Stimulated activated naive B cell treated with anti-CD40 and anti-IgM and Interleukin-4, amounts not matched to agents 10 μg/mL and 1 μg/mL and 100 μg/mL, for 72 hours (primary cell): ENCODE results near the gene TMEM181.
"Not testable (repeated sequence)": the region's sequence is repeated elsewhere in the genome, so short reads cannot be mapped to it uniquely, and the experiment has no call there.

ENCODE experiments used
- ATAC-seq, 2 donors: fragments of 150-1000 bp; cut with Tn5 transposase; replicated peaks; 2 replicates each; pipeline ENCODE4 v1.10.0; 2021; ENCODE audit warnings: moderate library complexity in 1 of 2
- DNase-seq: peaks from one replicate; pipeline ENCODE4 v3.0.0; 2021
- H3K27ac Mint-ChIP-seq: one replicate; pipeline ENCODE4 v1.8.0; 2022; ENCODE audit warnings: mild to moderate bottlenecking, mixed read lengths
- H3K27me3 Mint-ChIP-seq, 2 donors: one replicate each; pipeline ENCODE4 v1.8.0; 2022; ENCODE audit warnings: mixed read lengths in 2 of 2
- H3K36me3 Mint-ChIP-seq, 2 donors: one replicate each; pipeline ENCODE4 v1.8.0; 2022; ENCODE audit warnings: mixed read lengths in 2 of 2, mild to moderate bottlenecking in 1 of 2
- H3K4me1 Mint-ChIP-seq, 2 donors: one replicate each; pipeline ENCODE4 v1.8.0; 2022; ENCODE audit warnings: mixed read lengths in 2 of 2, mild to moderate bottlenecking in 1 of 2
- H3K4me3 Mint-ChIP-seq, 2 donors: one replicate each; pipeline ENCODE4 v1.8.0; 2022; ENCODE audit warnings: mild to moderate bottlenecking in 2 of 2, mixed read lengths in 2 of 2, moderate library complexity in 1 of 2
- H3K9me3 Mint-ChIP-seq, 2 donors: one replicate each; pipeline ENCODE4 v1.8.0; 2022; ENCODE audit warnings: mixed read lengths in 2 of 2, mild to moderate bottlenecking in 1 of 2

The TMEM181 gene

GRCh38 chr6:158545043-158545966, 14.6 kb upstream of the TMEM181 start:
- H3K9me3 Mint-ChIP-seq = no peaks in the 10 kb centered on the region
- H3K27ac Mint-ChIP-seq = no peak overlapping the region
- no peak overlapping the region for H3K4me3 Mint-ChIP-seq
- no peak for DNase-seq
- peaks cover 34 to 42% of the 10 kb centered on the region in 2 donors for H3K27me3 Mint-ChIP-seq
- H3K36me3 Mint-ChIP-seq = peaks cover 0 to 3% of the 10 kb centered on the region in 2 donors
- H3K4me1 Mint-ChIP-seq = no peaks in the 10 kb centered on the region
- ATAC-seq = no peak

GRCh38 chr6:158548418-158549161, 11.3 kb upstream of the TMEM181 start:
- H3K4me1 Mint-ChIP-seq = no peaks in the 10 kb centered on the region
- peaks cover 24 to 26% of the 10 kb centered on the region in 2 donors for H3K27me3 Mint-ChIP-seq
- H3K9me3 Mint-ChIP-seq = no peaks in the 10 kb centered on the region
- DNase-seq (no peak), ATAC-seq (no peak)
- no peak overlapping the region for H3K4me3 Mint-ChIP-seq
- H3K27ac Mint-ChIP-seq = no peak overlapping the region
- H3K36me3 Mint-ChIP-seq = no peaks in the 10 kb centered on the region

GRCh38 chr6:158552055-158552795, 7.7 kb upstream of the TMEM181 start:
- ATAC-seq = no peak
- no peaks in the 10 kb centered on the region for H3K36me3 Mint-ChIP-seq
- no peaks in the 10 kb centered on the region for H3K4me1 Mint-ChIP-seq
- no peak for DNase-seq
- H3K27ac Mint-ChIP-seq = no peak overlapping the region
- no peaks in the 10 kb centered on the region for H3K9me3 Mint-ChIP-seq
- H3K4me3 Mint-ChIP-seq = no peak overlapping the region
- H3K27me3 Mint-ChIP-seq = peaks cover 7 to 15% of the 10 kb centered on the region in 2 donors

- DNase-seq (no peak), ATAC-seq (no peak)
- Mint-ChIP-seq H3K4me1 (no peaks in the 10 kb centered on the region), H3K4me3 (no peak overlapping the region), H3K27me3 (peaks cover 7 to 15% of the 10 kb centered on the region in 2 donors), H3K27ac (no peak overlapping the region), H3K36me3 (no peaks in the 10 kb centered on the region), H3K9me3 (no peaks in the 10 kb centered on the region)
Observed at GRCh38 chr6:158552796-158553138, 7.1 kb upstream of the TMEM181 start.

GRCh38 chr6:158554611-158555361, 5.1 kb upstream of the TMEM181 start:
- Mint-ChIP-seq H3K36me3 (no peaks in the 10 kb centered on the region), H3K27me3 (peaks cover 2 to 6% of the 10 kb centered on the region in 2 donors), H3K9me3 (no peaks in the 10 kb centered on the region), H3K4me1 (no peaks in the 10 kb centered on the region), H3K4me3 (no peak overlapping the region), H3K27ac (no peak overlapping the region)
- DNase-seq (no peak), ATAC-seq (no peak)

- peaks cover under 1 to 7% of the 10 kb centered on the region in 2 donors for H3K4me1 Mint-ChIP-seq
- no peaks in the 10 kb centered on the region for H3K36me3 Mint-ChIP-seq
- no peaks in the 10 kb centered on the region for H3K9me3 Mint-ChIP-seq
- peaks cover 0 to 6% of the 10 kb centered on the region in 2 donors for H3K27me3 Mint-ChIP-seq
- no peak for DNase-seq
- no peak overlapping the region for H3K4me3 Mint-ChIP-seq
- ATAC-seq = no peak
- no peak overlapping the region for H3K27ac Mint-ChIP-seq
Observed at GRCh38 chr6:158556113-158556512, 3.8 kb upstream of the TMEM181 start.

GRCh38 chr6:158557110-158557509, 2.8 kb upstream of the TMEM181 start:
- ATAC-seq, H3K9me3 Mint-ChIP-seq, H3K36me3 Mint-ChIP-seq, DNase-seq, H3K27ac Mint-ChIP-seq, H3K4me3 Mint-ChIP-seq, H3K27me3 Mint-ChIP-seq: not testable (repeated sequence)
- H3K4me1 Mint-ChIP-seq = peaks cover 10 to 17% of the 10 kb centered on the region in 2 donors

GRCh38 chr6:158557927-158558326, 2.0 kb upstream of the TMEM181 start:
- Mint-ChIP-seq H3K9me3 (no peaks in the 10 kb centered on the region), H3K27me3 (no peaks in the 10 kb centered on the region), H3K4me3 (no peak overlapping the region), H3K36me3 (peaks cover 0 to 5% of the 10 kb centered on the region in 2 donors), H3K27ac (no peak overlapping the region), H3K4me1 (peaks cover 13 to 22% of the 10 kb centered on the region in 2 donors)
- DNase-seq = no peak
- no peak for ATAC-seq

GRCh38 chr6:158558415-158559306, 1.2 kb upstream of the TMEM181 start:
- peak overlapping the region; percentile 39 to 92 for H3K4me3 Mint-ChIP-seq
- DNase-seq = no peak
- H3K27ac Mint-ChIP-seq = no peak overlapping the region
- no peak for ATAC-seq
- no peaks in the 10 kb centered on the region for H3K27me3 Mint-ChIP-seq
- H3K9me3 Mint-ChIP-seq = no peaks in the 10 kb centered on the region
- peaks cover 13 to 22% of the 10 kb centered on the region in 2 donors for H3K4me1 Mint-ChIP-seq
- H3K36me3 Mint-ChIP-seq = peaks cover 0 to 5% of the 10 kb centered on the region in 2 donors

GRCh38 chr6:158559338-158559894, 475 bp upstream of the TMEM181 start:
- peaks cover 0 to 5% of the 10 kb centered on the region in 2 donors for H3K36me3 Mint-ChIP-seq
- H3K4me1 Mint-ChIP-seq = peaks cover 13 to 22% of the 10 kb centered on the region in 2 donors
- DNase-seq (no peak), ATAC-seq (no peak)
- no peaks in the 10 kb centered on the region for H3K9me3 Mint-ChIP-seq
- H3K27me3 Mint-ChIP-seq = no peaks in the 10 kb centered on the region
- peak overlapping the region; percentile 92 for H3K4me3 Mint-ChIP-seq
- no peak overlapping the region for H3K27ac Mint-ChIP-seq

- Mint-ChIP-seq H3K9me3 (no peaks in the 10 kb centered on the region), H3K4me1 (peaks cover 20 to 28% of the 10 kb centered on the region in 2 donors), H3K4me3 (peak overlapping the region; percentile 92), H3K27ac (peak overlapping the region; percentile 92), H3K36me3 (peaks cover 0 to 10% of the 10 kb centered on the region in 2 donors), H3K27me3 (no peaks in the 10 kb centered on the region)
- DNase-seq (no peak), ATAC-seq (peak in 1 of 2 donors; percentile 21)
Observed at GRCh38 chr6:158560836-158561320, 987 bp downstream of the TMEM181 start.

- H3K4me3 Mint-ChIP-seq = peak overlapping the region; percentile 92
- peaks cover 24 to 33% of the 10 kb centered on the region in 2 donors for H3K4me1 Mint-ChIP-seq
- no peaks in the 10 kb centered on the region for H3K9me3 Mint-ChIP-seq
- H3K27me3 Mint-ChIP-seq = no peaks in the 10 kb centered on the region
- peaks cover 0 to 15% of the 10 kb centered on the region in 2 donors for H3K36me3 Mint-ChIP-seq
- ATAC-seq = no peak
- DNase-seq = no peak
- peak overlapping the region; percentile 62 for H3K27ac Mint-ChIP-seq
Observed at GRCh38 chr6:158561321-158561884, 1.5 kb downstream of the TMEM181 start.
